Smooth muscle cell (in vitro differentiated cells): ENCODE results near the gene ABHD12. TPM values are rescaled to one million over a fixed set of nuclear protein-coding genes. Genes with fewer than 3 reads are reported as not detected.
"Not testable (repeated sequence)": the region's sequence is repeated elsewhere in the genome, so short reads cannot be mapped to it uniquely, and the experiment has no call there.

ENCODE experiments used
- DNase-seq: peaks from one replicate; lab custom pipeline; 2025; ENCODE audit not compliant: unreplicated experiment; lab: John Stamatoyannopoulos, UW
- H2AFZ ChIP-seq: fragments of 200-600 bp; sonication (generic); 2 replicates; pipeline ENCODE4 v1.6.0; 2016; ENCODE audit warnings: antibody characterized with exemption, low read depth, mild to moderate bottlenecking
- H3F3A ChIP-seq: fragments of 200-600 bp; sonication (generic); 2 replicates; pipeline ENCODE4 v1.6.0; 2017; ENCODE audit warnings: antibody characterized with exemption, low read depth
- H3K27ac ChIP-seq: fragments of 200-600 bp; sonication (generic); 2 replicates; pipeline ENCODE4 v1.5.1; 2016; ENCODE audit warnings: low read depth, mild to moderate bottlenecking
- H3K27me3 ChIP-seq: fragments of 200-600 bp; sonication (generic); 2 replicates; pipeline ENCODE4 v1.6.1; 2016; ENCODE audit warnings: low read depth, mild to moderate bottlenecking
- H3K36me3 ChIP-seq: fragments of 200-600 bp; sonication (generic); 2 replicates; pipeline ENCODE4 v1.5.1; 2016; ENCODE audit warnings: low read depth
- H3K4me1 ChIP-seq: fragments of 200-600 bp; sonication (generic); 2 replicates; pipeline ENCODE4 v1.5.1; 2016; ENCODE audit warnings: low read depth
- H3K4me2 ChIP-seq: fragments of 200-600 bp; sonication (generic); 2 replicates; pipeline ENCODE4 v1.6.0; 2016; ENCODE audit warnings: mild to moderate bottlenecking
- H3K4me3 ChIP-seq: fragments of 200-600 bp; sonication (generic); 2 replicates; pipeline ENCODE4 v1.5.1; 2016; ENCODE audit warnings: mild to moderate bottlenecking
- H3K79me2 ChIP-seq: fragments of 200-600 bp; sonication (generic); 2 replicates; pipeline ENCODE4 v1.6.0; 2016; ENCODE audit warnings: low read depth, mild to moderate bottlenecking
- H3K9ac ChIP-seq: fragments of 200-600 bp; sonication (generic); 2 replicates; pipeline ENCODE4 v1.6.0; 2016; ENCODE audit warnings: low read depth
- H3K9me3 ChIP-seq: fragments of 200-600 bp; sonication (generic); replicated peaks from 2 replicates; pipeline ENCODE4 v1.5.1; 2016; ENCODE audit warnings: low read depth
- H4K20me1 ChIP-seq: fragments of 200-600 bp; sonication (generic); 2 replicates; pipeline ENCODE4 v1.6.0; 2016; ENCODE audit warnings: low read depth
- WGBS: methylation state at CpG from one replicate; pipeline ENCODE4 v1.1.7; 2016; ENCODE audit warnings: low lambda C conversion rate; 5-methylcytosine and 5-hydroxymethylcytosine counted together
- polyA plus RNA-seq: library from polyadenylated mRNA; unstranded; fragments of >200 nt; fragmentation: Nextera tagmentation; extraction: Ambion mirVana; gene quantifications from 2 replicates; pipeline ENCODE4 v1.2.1, GENCODE V29; 2016
- total RNA-seq: library from RNA; depleted of rRNA; stranded (reverse); fragments of >200 nt; gene quantifications from 2 replicates; pipeline ENCODE4 v1.2.3, GENCODE V29; 2014
- TF ChIP-seq, protein P1 (sequence below): fragments of 200-600 bp; sonication (generic); IDR thresholded peaks from 2 replicates; pipeline ENCODE4 v1.5.1; 2017; ENCODE audit warnings: borderline replicate concordance, mild to moderate bottlenecking, antibody characterized with exemption; ENCODE audit not compliant: insufficient read depth, poor library complexity, severe bottlenecking

The ABHD12 gene
- total and polyA plus RNA-seq, 2 experiments from 2014 or later: 18.5 to 41.8 TPM

DNA sequence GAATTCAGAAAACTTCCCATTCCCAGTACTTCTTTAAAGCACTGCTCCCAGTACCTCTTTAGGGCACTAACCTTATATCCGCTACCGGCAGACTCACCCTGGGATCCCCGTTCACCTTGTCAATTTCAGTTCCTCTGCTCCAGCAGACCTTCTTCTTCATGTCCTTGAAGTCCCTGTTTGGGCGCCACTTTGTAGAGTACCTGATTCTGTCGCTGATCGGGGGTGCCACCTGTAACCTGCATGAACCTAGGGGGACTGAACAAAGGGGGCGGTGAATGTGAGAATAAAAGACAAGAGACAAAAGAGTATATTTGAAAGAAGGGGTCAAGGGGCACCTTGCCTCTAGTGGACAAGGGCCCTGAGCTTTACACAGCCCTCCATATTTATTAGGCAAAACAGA is 11.9 kb upstream of the ABHD12 start:
- Histone ChIP-seq H3K9me3 (no peaks in the 10 kb centered on the region), H4K20me1 (no peaks in the 10 kb centered on the region), H3K9ac (no peak overlapping the region), H3K4me3 (no peak overlapping the region), H3K4me2 (no peak overlapping the region), H3K27me3 (no peaks in the 10 kb centered on the region), H3F3A (no peaks in the 10 kb centered on the region), H3K36me3 (no peaks in the 10 kb centered on the region), H3K27ac (no peak overlapping the region), H3K79me2 (no peaks in the 10 kb centered on the region), H2AFZ (no peak overlapping the region), H3K4me1 (no peaks in the 10 kb centered on the region)
- 93% methylated on average over 7 of the region's 7 CpGs for WGBS
- TF ChIP-seq, protein P1, sequence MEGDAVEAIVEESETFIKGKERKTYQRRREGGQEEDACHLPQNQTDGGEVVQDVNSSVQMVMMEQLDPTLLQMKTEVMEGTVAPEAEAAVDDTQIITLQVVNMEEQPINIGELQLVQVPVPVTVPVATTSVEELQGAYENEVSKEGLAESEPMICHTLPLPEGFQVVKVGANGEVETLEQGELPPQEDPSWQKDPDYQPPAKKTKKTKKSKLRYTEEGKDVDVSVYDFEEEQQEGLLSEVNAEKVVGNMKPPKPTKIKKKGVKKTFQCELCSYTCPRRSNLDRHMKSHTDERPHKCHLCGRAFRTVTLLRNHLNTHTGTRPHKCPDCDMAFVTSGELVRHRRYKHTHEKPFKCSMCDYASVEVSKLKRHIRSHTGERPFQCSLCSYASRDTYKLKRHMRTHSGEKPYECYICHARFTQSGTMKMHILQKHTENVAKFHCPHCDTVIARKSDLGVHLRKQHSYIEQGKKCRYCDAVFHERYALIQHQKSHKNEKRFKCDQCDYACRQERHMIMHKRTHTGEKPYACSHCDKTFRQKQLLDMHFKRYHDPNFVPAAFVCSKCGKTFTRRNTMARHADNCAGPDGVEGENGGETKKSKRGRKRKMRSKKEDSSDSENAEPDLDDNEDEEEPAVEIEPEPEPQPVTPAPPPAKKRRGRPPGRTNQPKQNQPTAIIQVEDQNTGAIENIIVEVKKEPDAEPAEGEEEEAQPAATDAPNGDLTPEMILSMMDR: no peak
- DNase-seq: no peak

DNA sequence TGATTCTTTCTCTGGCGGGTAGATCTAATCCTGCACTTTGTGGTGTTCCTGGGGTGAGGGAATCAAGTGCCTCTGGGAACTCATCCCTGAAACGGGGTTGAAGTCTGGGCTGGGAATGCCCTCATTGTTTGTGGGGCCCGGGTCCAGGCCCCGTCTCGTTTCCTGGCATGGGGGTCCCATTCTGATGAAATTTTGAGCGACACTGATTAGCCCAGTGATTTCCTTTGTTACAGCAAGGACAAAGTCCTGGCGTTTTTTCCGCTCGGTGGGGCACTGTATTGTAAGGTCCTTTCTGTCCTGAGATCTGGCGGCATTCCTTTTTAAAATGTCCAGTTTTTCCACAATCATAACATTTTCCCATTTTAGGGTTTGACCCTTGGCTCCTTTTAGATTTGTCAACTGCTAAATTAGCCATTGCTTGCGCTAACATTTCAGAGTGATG is 9.7 kb upstream of the ABHD12 start:
- not testable (repeated sequence) for H3K79me2 ChIP-seq, H3K9me3 ChIP-seq, H4K20me1 ChIP-seq, H3K4me2 ChIP-seq, H3F3A ChIP-seq, H2AFZ ChIP-seq, DNase-seq, H3K27ac ChIP-seq, H3K9ac ChIP-seq, H3K27me3 ChIP-seq, H3K4me3 ChIP-seq, H3K4me1 ChIP-seq, H3K36me3 ChIP-seq
- 91% methylated on average over 11 of the region's 11 CpGs for WGBS

DNA sequence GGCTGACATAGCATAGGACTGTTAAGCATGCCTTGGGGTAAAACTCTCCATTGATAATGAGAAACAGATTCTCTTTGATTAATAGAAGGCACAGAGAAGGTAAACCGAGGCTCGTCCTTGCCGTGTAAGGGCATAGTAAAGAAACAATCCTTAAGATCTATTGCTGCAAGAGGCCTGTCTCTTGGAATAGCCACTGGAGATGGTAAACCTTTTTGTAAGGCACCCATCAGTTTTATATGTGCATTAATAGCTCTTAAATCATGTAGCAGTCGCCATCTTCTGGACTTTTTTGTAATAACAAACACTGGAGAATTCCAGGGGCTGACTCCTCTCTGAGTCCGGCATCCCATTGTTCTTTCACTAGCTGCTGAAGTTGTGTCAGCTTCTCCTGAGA is 8.4 kb upstream of the ABHD12 start:
- no peak for DNase-seq
- Histone ChIP-seq H3K36me3 (no peaks in the 10 kb centered on the region), H2AFZ (no peak overlapping the region), H3K27ac (no peak overlapping the region), H3K79me2 (no peaks in the 10 kb centered on the region), H4K20me1 (no peaks in the 10 kb centered on the region), H3K4me2 (no peak overlapping the region), H3K4me3 (no peak overlapping the region), H3K4me1 (no peaks in the 10 kb centered on the region), H3K9ac (no peak overlapping the region), H3K9me3 (no peaks in the 10 kb centered on the region), H3K27me3 (no peaks in the 10 kb centered on the region), H3F3A (no peaks in the 10 kb centered on the region)
- 26% methylated on average over 5 of the region's 5 CpGs for WGBS
- TF ChIP-seq, protein P1: peak; percentile 61

DNA sequence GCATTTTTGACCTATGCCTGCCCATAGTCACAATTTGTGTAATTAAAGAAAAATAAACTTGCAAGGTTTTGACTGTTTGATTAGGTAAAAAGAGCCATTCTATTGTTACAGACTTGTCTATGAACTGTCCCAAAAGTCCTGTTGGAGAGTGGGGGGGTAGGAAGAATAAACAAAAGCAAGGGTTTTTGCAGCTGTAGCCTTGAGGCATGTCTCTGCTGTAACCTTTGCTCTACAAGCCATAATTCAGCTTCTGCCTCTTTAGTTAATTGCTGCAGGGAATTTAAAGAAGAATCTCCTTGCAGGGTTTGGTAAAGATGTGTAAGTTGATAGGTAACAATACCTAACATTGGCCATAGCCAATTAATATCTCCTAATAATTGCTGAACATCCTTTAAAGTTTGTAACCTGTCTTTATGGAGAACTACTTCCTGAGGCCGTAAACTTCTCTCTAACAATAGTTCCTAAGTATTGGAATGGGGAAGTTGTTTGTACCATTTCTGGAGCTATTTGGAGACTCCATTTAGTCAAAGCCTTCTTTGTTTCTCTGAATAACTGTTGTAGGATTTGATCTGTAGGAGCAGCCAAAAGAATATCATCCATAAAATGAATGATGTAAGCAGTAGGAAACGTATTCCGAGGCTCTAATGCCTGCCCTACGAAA is 7.9 kb upstream of the ABHD12 start:
- H2AFZ ChIP-seq: no peak overlapping the region
- H3K4me1 ChIP-seq: no peaks in the 10 kb centered on the region
- no peaks in the 10 kb centered on the region for H3K36me3 ChIP-seq
- no peaks in the 10 kb centered on the region for H3K9me3 ChIP-seq
- WGBS: 42% methylated on average over 4 of the region's 4 CpGs
- H3K27me3 ChIP-seq: no peaks in the 10 kb centered on the region
- H3K4me3 ChIP-seq: no peak overlapping the region
- H3F3A ChIP-seq: no peaks in the 10 kb centered on the region
- no peaks in the 10 kb centered on the region for H3K79me2 ChIP-seq
- no peak overlapping the region for H3K4me2 ChIP-seq
- no peak overlapping the region for H3K27ac ChIP-seq
- no peak for DNase-seq
- TF ChIP-seq, protein P1: no peak
- H3K9ac ChIP-seq: no peak overlapping the region
- H4K20me1 ChIP-seq: no peaks in the 10 kb centered on the region
